CD4-positive, alpha-beta T cell treated with Interleukin-1 beta for 1 hour (primary cell): Measurements from ENCODE around the gene NCAPD2.
A peak's percentile ranks its signal among the peaks of the same experiment; 100 is the strongest.

Experiments used
- DNase-seq, 2 donors: peaks; one replicate each; pipeline ENCODE4 v3.0.0-alpha.2; 2020 to 2022

The NCAPD2 gene, protein sequence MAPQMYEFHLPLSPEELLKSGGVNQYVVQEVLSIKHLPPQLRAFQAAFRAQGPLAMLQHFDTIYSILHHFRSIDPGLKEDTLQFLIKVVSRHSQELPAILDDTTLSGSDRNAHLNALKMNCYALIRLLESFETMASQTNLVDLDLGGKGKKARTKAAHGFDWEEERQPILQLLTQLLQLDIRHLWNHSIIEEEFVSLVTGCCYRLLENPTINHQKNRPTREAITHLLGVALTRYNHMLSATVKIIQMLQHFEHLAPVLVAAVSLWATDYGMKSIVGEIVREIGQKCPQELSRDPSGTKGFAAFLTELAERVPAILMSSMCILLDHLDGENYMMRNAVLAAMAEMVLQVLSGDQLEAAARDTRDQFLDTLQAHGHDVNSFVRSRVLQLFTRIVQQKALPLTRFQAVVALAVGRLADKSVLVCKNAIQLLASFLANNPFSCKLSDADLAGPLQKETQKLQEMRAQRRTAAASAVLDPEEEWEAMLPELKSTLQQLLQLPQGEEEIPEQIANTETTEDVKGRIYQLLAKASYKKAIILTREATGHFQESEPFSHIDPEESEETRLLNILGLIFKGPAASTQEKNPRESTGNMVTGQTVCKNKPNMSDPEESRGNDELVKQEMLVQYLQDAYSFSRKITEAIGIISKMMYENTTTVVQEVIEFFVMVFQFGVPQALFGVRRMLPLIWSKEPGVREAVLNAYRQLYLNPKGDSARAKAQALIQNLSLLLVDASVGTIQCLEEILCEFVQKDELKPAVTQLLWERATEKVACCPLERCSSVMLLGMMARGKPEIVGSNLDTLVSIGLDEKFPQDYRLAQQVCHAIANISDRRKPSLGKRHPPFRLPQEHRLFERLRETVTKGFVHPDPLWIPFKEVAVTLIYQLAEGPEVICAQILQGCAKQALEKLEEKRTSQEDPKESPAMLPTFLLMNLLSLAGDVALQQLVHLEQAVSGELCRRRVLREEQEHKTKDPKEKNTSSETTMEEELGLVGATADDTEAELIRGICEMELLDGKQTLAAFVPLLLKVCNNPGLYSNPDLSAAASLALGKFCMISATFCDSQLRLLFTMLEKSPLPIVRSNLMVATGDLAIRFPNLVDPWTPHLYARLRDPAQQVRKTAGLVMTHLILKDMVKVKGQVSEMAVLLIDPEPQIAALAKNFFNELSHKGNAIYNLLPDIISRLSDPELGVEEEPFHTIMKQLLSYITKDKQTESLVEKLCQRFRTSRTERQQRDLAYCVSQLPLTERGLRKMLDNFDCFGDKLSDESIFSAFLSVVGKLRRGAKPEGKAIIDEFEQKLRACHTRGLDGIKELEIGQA (N-terminal part only)

DNA sequence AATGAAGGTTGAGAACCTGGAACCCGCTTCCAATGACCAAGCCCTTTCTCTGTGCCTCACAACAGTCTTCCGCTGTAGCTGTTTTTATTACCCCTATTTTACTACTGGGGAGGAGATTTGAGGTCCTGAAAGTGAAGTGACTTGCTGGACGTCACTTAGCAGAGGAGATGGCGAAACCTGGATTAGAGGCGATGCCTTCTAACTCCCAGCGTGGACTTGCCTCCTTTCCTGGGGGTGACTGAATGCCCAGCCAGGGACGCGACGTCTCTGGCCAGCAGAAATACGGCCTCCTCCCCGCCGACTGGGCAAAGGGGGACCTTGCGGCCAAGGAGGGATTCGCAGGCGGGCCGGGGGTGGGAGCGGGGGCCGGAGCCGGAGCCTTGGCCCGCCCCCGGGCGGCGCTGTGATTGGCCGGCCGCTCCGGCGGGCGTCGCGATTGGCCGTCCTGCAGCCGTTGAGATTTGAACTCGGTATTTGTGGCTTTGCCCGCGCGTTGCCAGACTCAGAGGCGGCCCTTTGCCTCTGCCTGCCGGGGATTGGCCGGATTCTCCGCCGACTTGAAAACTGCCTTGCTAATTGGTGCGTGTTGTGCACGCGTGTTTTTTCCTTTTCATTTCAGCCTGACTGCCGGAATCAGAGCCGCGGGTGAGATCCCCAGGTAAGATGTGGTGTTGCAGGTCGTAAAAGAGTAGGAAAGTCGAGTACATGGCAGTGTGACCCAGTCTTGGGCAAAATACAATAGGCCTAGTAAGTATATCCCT lies at the start of gene NCAPD2:
NCAPD2 (plus strand) TSS at position 606 of the 761 bp plus-strand sequence. CDS start 997 bp downstream, outside the sequence.
- peak; percentile 95 to 96 for DNase-seq

DNA sequence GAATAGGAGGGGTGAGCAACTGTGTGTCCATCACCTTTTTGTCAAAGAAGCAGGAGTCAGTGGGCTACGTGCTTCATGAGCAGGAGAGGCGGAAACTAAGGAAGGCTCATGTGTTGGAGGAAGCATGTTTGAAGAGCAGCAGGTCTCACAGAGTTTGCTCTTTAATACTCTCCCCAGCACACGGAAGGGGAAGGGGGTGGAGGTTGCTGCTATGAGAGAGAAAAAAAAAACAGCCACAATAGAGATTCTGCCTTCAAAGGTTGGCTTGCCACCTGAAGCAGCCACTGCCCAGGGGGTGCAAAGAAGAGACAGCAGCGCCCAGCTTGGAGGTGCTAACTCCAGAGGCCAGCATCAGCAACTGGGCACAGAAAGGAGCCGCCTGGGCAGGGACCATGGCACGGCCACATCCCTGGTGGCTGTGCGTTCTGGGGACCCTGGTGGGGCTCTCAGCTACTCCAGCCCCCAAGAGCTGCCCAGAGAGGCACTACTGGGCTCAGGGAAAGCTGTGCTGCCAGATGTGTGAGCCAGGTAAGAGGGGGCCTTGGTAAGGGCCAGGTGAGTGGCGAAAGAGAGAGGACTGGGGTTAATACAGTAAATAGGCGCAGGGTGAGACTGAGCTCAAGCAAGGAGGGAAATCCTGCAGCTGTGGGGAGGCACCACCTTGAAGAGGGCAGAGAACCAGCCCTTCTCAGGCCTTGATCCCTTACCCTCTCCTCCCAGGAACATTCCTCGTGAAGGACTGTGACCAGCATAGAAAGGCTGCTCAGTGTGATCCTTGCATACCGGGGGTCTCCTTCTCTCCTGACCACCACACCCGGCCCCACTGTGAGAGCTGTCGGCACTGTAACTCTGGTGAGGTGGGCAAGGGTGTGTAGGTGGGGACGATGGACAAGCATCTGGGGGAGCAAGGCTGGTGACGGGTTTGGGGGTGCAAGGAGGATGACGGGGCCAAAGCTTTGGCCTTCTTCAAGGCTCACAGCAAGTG lies 48.9 kb upstream of the NCAPD2 start, which contains the start of gene CD27:
CD27 (plus strand) TSS at position 252 of the 985 bp plus-strand sequence; CDS start at position 393, 141 bp downstream.
- DNase-seq: peak in 1 of 2 donors; percentile 43

DNA sequence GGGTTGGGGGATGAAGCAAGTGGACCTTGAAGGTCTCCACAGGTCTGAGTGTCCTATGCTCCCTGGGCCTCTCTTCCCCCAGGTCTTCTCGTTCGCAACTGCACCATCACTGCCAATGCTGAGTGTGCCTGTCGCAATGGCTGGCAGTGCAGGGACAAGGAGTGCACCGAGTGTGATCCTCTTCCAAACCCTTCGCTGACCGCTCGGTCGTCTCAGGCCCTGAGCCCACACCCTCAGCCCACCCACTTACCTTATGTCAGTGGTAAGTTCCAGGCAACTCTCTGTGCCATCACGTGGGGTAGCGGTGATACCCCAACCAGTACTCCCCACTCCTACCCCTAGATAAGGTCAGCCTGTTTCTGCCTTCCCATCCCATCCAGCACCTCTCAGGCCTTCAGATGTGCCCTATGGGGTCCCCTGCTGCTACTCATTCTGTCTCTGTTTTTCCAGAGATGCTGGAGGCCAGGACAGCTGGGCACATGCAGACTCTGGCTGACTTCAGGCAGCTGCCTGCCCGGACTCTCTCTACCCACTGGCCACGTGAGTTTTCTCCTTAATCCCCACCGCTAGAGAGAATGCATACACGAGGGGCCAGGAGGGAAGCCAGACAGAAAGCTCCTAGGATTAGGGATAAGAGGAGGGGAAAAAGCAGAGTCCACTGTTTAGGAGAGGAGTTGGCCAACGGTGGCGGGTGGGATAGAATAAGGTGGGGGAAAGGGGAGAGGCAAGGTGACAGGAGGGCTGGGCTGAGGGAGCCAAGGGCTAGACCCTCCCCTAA lies 43.6 kb upstream of the NCAPD2 start:
- DNase-seq: no peak

GRCh38 chr12:6450869-6451347 lies 43.0 kb upstream of the NCAPD2 start:
- DNase-seq: no peak

- DNase-seq: peak; percentile 86 to 88
Measured at GRCh38 chr12:6451348-6452244, 42.3 kb upstream of the NCAPD2 start, which contains the start of gene TAPBPL. TAPBPL (plus strand) TSS chr12:6452042; CDS start chr12:6452249, 207 bp downstream.

- DNase-seq: no peak
Measured at GRCh38 chr12:6452245-6452943, 41.5 kb upstream of the NCAPD2 start.

- no peak for DNase-seq
Measured at GRCh38 chr12:6452944-6453630, 40.8 kb upstream of the NCAPD2 start.

DNA sequence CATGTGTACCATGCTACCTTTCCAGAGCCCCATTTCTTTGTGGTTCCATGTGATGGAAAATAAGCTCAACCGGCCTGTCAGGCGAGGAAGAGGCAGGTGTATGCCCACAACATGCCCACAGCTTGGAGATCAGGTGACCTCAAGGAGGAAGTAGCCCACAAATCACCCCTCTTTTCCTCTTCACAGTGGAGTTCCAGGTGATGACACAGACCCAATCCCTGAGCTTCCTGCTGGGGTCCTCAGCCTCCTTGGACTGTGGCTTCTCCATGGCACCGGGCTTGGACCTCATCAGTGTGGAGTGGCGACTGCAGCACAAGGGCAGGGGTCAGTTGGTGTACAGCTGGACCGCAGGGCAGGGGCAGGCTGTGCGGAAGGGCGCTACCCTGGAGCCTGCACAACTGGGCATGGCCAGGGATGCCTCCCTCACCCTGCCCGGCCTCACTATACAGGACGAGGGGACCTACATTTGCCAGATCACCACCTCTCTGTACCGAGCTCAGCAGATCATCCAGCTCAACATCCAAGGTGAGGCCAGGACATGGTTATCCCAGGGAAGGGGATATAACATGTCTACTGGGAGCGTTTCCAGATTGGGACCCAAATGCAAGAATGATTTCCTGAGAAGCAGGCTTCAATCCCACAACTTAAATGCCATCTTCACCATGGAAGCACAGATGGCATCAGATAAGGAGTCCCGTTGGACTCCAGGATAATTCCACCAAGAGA lies 36.5 kb upstream of the NCAPD2 start:
- DNase-seq: no peak

DNA sequence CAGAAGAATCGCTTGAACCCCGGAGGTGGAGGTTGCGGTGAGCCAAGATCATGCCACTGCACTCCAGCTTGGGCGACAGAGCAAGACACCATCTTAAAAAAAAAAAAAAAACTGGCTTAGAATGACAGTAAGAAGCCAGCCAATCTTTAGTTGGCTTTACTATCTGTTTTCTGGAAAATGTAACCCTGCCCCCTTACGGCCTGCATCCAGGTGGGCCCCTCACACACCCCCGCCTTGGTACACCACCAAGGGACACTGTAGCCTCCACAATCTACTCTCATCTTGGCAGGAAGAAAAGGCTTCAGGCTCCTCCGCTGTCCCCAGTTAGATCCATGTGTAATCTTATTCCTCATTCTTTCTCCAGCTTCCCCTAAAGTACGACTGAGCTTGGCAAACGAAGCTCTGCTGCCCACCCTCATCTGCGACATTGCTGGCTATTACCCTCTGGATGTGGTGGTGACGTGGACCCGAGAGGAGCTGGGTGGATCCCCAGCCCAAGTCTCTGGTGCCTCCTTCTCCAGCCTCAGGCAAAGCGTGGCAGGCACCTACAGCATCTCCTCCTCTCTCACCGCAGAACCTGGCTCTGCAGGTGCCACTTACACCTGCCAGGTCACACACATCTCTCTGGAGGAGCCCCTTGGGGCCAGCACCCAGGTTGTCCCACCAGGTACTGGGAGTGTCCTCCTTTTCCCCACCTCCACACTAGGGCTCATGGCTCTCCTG lies 35.5 kb upstream of the NCAPD2 start:
- DNase-seq: no peak

GRCh38 chr12:6459004-6459337 lies 34.9 kb upstream of the NCAPD2 start:
- no peak for DNase-seq

DNA sequence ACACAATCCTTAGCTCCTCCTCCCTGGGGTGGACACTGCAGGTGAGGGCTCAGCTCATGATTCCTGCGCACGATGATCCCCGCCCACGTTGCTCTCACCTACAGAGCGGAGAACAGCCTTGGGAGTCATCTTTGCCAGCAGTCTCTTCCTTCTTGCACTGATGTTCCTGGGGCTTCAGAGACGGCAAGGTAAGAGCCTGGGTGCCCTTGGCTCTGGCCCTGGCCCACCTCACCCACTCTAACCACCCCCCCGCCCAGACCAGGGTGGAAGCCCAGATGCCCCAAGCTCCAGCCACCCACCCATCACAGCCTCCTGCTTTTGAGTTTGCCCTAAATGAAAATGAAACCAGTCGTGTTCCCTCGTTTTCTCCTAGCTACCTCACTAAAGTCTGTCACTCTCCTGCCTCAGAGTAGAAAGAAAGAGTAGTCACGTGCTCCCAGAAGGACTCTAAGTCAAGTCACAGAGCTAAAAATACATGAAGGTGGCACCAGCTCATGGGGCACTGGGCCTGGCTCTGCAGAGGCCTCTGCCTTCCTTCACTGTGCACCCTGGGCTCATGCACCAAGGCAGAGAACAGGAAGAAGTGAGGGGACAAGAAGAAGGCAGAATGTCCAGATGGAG lies 33.0 kb upstream of the NCAPD2 start:
- DNase-seq: peak in 1 of 2 donors; percentile 64

- DNase-seq: peak; percentile 85 to 90
Measured at GRCh38 chr12:6461401-6462233, 32.3 kb upstream of the NCAPD2 start.

- no peak for DNase-seq
Measured at GRCh38 chr12:6462234-6462995, 31.5 kb upstream of the NCAPD2 start.

DNA sequence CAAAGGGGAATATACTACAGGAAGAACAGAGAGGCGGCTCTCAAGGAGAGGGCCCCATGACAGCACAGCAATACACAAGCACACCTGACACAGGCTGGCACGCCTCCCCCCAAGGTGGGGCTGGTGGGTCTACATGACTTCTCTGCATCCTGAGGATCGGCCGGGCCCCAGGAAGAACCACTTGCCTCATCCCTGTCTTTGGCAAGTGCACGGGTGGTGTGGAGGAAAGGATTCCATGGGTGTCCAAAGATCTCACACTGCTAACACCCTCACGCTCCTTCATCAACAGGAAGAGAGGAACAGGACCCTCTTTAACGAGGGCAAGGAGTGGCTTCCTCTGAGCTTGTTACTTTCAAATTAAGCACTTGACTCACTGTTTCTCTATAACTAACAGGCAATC lies 30.7 kb upstream of the NCAPD2 start:
- no peak for DNase-seq
